PFSK-1 (cell line): ENCODE measurements around the gene TIMP3.

Source experiments
- FOXP2 ChIP-seq: optimal IDR thresholded peaks from 2 replicates; pipeline ENCODE3; 2011; ENCODE audit warnings: borderline replicate concordance, control low read depth, inconsistent platforms; ENCODE audit not compliant: insufficient read depth; ENCODE audit errors: extremely low read length, extremely low read depth
- POLR2AphosphoS5 ChIP-seq: IDR thresholded peaks from 2 replicates; pipeline ENCODE4 v1.6.1; 2012; ENCODE audit warnings: low read depth, mild to moderate bottlenecking, control low read depth, low read length, moderate library complexity
- REST ChIP-seq, 2 experiments: IDR thresholded peaks; 2 replicates each; pipeline versions ENCODE4 v1.6.1 to v1.8.0; 2011 to 2012; ENCODE audit warnings: low read depth in 2 of 2, low read length in 2 of 2, control low read depth in 1 of 2, inconsistent platforms in 1 of 2, mild to moderate bottlenecking in 1 of 2, moderate library complexity in 1 of 2; ENCODE audit not compliant: insufficient read depth in 1 of 2
- SIN3A ChIP-seq: IDR thresholded peaks from 2 replicates; pipeline ENCODE4 v1.6.1; 2012; ENCODE audit warnings: mild to moderate bottlenecking, low read length, moderate library complexity, borderline replicate concordance; ENCODE audit not compliant: insufficient read depth
- TAF1 ChIP-seq: IDR thresholded peaks from 2 replicates; pipeline ENCODE4 v1.6.1; 2012; ENCODE audit warnings: low read length, control low read depth, borderline replicate concordance; ENCODE audit not compliant: insufficient read depth

The TIMP3 gene

DNA sequence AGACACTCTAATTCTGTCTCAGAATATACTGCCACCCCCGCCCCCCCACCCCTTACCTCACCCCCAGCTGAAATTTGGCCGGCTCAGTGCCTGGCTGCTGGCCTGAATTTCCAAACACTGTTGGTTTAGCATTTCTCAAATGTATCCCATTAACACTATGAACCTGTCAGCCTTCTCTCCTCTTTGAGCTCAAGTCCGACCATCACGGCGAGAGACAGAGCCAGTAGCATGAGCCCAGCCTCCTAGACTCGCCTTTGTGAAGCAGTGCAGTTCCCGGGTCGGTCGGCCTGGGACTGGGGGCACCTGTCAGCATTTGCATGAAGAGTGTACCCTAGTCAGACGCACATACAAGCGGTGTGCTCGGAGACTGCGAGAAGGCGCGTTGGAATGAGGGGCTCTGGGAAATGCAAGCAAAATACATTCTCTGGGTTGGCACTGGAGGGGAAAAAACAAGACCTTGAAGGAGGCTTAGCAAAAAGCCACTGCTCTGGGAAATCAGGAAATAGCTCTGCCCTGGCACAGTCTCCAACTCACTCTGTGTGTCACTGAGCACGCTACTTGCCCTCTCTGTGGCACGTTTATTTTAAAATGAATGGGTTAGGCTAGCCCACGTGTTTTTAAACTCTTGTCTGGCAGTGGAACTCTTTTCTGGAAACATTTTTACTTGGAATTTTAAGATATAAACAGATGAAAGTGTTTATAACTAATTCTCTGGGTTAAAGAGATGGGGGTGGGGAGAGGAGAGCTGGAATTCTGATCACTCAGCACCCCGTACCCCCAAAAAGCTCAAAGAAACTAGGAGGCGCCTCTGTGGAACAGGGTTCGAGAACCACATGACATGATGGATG is 108.3 kb downstream of the TIMP3 start:
- TF ChIP-seq SIN3A (no peak), TAF1 (no peak), REST (IDR thresholded peaks at IDR 0.05; ENCODE audit: insufficient read depth in 1 of 2, low read depth in 2 of 2, low read length in 2 of 2) (no peak), FOXP2 (no peak), POLR2AphosphoS5 (no peak)

GRCh38 chr22:32910429-32910772 is 108.9 kb downstream of the TIMP3 start:
- no peak for TF ChIP-seq SIN3A
- no peak for TF ChIP-seq REST (IDR thresholded peaks at IDR 0.05; ENCODE audit: insufficient read depth in 1 of 2, low read depth in 2 of 2, low read length in 2 of 2)
- TF ChIP-seq TAF1 = no peak
- TF ChIP-seq FOXP2 = no peak
- TF ChIP-seq POLR2AphosphoS5 = no peak

DNA sequence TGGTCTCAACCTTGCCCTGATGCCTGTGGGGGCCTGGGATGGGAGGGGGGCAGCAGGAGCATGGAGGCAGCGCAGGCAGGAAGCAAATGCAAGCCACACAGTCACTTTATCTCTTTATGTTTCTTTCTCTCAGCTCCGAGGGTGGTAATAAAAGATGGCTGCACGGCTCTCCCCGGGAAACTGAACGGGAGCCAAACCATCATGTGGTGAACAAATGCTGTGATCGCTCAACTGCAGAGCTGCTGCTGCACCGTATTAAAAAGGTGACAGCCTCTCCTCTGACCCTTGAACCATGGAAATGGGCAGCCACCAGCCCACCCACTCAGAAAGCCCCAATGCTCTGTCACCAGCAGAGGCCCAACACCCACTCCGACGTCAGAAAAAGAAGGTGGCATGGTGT is 110.0 kb downstream of the TIMP3 start:
- TF ChIP-seq FOXP2 (no peak), TAF1 (no peak), REST (IDR thresholded peaks at IDR 0.05; ENCODE audit: insufficient read depth in 1 of 2, low read depth in 2 of 2, low read length in 2 of 2) (no peak), POLR2AphosphoS5 (no peak), SIN3A (no peak)
